DMS153 treated with DMSO at 0.1 percent for 48 hours (cell line): ENCODE data around the gene SLC25A2.
"Not testable (repeated sequence)": the region's sequence is repeated elsewhere in the genome, so short reads cannot be mapped to it uniquely, and the experiment has no call there.

ENCODE experiments used
- DNase-seq: peaks from one replicate; lab custom pipeline; 2025; ENCODE audit not compliant: unreplicated experiment; lab: John Stamatoyannopoulos, UW

Gene SLC25A2

DNA sequence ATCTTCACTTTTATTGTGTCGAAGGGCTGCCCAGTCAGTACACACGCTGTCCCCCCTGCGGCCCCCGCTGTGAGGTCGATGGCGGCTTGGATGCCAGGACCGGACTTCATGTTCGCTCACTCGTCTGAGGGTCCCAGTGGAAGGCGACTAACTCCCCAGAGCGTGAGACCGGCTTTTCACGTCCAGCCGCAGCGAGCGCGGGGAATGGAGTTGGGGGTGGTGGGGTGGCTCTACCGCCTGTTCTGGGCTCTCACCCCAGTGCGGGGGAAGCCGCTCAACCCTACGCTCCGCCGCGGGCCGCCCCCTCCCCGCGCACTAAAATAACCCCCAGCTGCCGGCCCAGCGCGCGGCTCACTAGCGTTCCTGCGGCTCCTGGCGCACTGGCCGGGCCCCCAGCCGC lies at the start of gene SLC25A2:
Gene SLC25A2 (minus strand): TSS at position 294 of the 400 bp plus-strand sequence. CDS start 184 bp downstream, at position 110.
- no peak for DNase-seq

DNA sequence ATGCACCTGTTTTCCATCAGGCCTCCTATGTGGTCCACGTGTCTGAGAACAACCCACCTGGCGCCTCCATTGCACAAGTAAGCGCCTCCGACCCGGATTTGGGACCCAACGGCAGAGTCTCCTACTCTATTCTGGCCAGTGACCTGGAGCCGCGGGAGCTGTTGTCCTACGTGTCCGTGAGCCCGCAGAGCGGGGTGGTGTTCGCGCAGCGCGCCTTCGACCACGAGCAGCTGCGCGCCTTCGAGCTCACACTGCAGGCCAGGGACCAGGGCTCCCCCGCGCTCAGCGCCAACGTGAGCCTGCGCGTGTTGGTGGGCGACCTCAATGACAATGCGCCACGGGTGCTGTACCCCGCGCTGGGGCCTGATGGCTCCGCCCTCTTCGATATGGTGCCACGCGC lies 47.7 kb upstream of the SLC25A2 start:
- DNase-seq = no peak

DNA sequence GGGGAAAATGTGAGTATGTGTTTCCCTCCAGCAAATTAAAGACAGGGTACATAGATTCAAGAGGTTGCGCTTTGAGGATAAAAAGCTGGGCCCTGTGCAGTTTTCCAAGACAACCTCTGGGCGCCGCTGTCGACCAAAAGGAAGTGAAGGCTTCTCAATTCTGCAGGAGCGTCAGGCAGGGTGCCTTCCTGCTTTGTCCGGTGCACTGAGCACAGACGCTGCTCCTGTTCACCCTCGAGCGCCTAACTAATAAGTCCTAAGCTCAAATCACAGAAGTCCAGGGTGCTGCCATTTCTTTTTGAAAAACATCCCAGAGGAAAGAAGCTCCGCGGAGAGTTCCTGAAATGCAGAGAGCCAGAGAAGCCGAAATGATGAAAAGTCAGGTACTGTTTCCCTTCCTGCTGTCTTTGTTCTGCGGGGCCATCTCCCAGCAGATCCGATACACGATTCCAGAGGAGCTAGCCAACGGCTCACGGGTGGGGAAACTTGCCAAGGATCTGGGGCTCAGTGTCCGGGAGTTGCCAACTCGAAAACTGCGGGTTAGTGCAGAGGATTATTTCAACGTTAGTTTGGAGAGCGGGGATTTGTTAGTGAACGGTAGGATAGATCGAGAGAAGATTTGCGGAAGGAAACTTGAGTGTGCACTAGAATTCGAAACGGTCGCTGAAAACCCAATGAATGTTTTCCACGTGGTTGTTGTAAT lies 46.2 kb upstream of the SLC25A2 start, which contains the start of gene PCDHGB1:
Gene PCDHGB1 (plus strand): TSS at position 183 of the 703 bp plus-strand sequence. CDS start 162 bp downstream, at position 345.
- DNase-seq = peak; percentile 1

DNA sequence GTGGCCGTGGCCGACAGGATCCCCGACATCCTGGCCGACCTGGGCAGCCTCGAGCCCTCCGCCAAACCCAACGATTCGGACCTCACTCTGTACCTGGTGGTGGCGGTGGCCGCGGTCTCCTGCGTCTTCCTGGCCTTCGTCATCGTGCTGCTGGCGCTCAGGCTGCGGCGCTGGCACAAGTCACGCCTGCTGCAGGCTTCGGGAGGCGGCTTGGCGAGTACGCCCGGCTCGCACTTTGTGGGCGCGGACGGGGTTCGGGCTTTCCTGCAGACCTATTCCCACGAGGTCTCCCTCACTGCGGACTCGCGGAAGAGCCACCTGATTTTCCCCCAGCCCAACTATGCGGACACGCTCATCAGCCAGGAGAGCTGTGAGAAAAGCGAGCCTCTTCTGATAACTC lies 42.2 kb upstream of the SLC25A2 start:
- DNase-seq = not testable (repeated sequence)

DNA sequence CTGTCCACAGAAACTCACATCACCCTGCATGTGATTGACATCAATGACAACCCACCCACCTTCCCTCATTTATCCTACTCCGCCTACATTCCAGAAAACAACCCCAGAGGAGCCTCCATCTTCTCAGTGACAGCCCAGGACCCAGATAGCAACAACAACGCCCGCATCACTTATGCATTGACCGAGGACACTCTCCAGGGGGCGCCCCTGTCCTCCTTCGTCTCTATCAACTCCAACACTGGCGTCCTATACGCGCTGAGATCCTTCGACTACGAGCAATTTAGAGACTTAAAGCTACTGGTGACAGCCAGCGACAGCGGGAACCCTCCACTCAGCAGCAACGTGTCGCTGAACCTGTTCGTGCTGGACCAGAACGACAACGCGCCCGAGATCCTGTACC lies 41.5 kb upstream of the SLC25A2 start:
- no peak for DNase-seq

GRCh38 chr5:141343953-141344463 lies 40.2 kb upstream of the SLC25A2 start:
- DNase-seq = no peak

GRCh38 chr5:141343242-141343952 lies 39.5 kb upstream of the SLC25A2 start, which contains the start of gene PCDHGA3:
TSS of gene PCDHGA3 (plus strand) at chr5:141343829. CDS start at chr5:141344034, 205 bp downstream.
- DNase-seq = no peak

GRCh38 chr5:141342773-141343172 lies 38.9 kb upstream of the SLC25A2 start:
- DNase-seq = no peak

DNA sequence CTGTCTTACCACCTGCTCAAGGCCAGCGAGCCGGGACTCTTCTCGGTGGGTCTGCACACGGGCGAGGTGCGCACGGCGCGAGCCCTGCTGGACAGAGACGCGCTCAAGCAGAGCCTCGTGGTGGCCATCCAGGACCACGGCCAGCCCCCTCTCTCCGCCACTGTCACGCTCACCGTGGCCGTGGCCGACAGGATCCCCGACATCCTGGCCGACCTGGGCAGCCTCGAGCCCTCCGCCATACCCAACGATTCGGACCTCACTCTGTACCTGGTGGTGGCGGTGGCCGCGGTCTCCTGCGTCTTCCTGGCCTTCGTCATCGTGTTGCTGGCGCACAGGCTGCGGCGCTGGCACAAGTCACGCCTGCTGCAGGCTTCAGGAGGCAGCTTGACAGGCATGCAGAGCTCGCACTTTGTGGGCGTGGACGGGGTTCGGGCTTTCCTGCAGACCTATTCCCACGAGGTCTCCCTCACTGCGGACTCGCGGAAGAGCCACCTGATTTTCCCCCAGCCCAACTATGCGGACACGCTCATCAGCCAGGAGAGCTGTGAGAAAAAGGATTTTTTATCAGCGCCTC lies 37.0 kb upstream of the SLC25A2 start:
- not testable (repeated sequence) for DNase-seq

DNA sequence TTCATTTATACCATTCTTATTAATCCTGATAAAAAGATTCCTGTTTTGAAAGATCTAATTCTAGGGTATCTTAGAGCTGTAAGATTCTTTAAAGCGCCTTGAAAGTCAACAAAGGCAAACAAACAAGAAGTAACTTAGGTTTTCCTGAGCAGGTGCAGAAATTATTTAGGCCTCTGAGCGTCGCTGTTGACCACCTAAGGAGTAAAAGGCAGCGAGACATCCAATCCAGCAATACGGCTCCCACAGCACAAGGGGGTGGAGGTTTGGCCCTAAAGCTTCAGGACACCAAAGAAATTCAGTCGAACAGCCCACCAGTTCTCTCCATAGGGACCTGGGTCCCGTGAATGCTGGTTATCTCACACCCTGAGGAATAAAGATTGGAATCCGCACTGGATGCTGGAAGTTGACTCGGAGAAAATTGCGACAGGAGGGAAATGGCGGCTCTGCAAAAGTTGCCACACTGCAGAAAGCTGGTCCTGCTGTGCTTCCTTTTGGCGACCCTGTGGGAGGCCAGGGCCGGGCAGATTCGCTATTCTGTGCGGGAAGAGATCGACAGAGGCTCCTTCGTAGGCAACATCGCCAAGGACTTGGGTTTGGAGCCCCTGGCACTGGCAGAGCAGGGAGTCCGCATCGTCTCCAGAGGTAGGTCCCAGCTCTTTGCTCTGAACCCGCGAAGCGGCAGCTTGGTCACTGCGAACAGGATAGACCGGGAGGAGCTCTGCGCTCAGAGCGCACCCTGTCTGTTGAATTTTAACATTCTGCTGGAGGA lies 34.9 kb upstream of the SLC25A2 start, which contains the start of gene PCDHGA2:
Gene PCDHGA2 (plus strand): TSS at position 223 of the 769 bp plus-strand sequence.
- DNase-seq = no peak

DNA sequence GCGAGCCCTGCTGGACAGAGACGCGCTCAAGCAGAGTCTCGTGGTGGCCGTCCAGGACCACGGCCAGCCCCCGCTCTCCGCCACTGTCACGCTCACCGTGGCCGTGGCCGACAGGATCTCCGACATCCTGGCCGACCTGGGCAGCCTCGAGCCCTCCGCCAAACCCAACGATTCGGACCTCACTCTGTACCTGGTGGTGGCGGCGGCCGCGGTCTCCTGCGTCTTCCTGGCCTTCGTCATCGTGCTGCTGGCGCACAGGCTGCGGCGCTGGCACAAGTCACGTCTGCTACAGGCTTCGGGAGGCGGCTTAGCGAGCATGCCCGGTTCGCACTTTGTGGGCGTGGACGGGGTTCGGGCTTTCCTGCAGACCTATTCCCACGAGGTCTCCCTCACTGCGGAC lies 28.7 kb upstream of the SLC25A2 start:
- not testable (repeated sequence) for DNase-seq

- no peak for DNase-seq
Observed at GRCh38 chr5:141330299-141331080, 26.6 kb upstream of the SLC25A2 start, which contains the start of gene PCDHGA1. TSS of gene PCDHGA1 (plus strand) at chr5:141330514.

DNA sequence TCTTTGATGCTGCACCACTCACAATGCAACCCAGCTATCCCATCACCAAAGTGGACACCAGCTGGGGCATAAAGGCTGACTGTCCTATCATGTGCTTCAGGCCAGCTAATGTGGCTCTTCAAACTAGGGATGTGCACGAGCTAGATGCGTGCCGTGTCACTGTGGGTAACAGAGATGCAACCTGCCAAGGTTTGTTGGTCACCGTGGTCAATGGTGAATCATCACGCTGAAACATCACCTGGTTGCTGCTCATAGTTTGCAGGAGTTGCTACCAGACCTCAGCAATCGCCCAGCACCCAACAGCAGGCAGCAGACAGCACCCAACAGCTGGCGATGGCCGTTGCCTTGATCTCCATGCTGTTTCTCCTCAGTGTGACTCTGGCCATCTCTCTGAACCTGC lies 24.4 kb upstream of the SLC25A2 start:
- DNase-seq = no peak

GRCh38 chr5:141326088-141326854 lies 22.4 kb upstream of the SLC25A2 start:
- no peak for DNase-seq

DNA sequence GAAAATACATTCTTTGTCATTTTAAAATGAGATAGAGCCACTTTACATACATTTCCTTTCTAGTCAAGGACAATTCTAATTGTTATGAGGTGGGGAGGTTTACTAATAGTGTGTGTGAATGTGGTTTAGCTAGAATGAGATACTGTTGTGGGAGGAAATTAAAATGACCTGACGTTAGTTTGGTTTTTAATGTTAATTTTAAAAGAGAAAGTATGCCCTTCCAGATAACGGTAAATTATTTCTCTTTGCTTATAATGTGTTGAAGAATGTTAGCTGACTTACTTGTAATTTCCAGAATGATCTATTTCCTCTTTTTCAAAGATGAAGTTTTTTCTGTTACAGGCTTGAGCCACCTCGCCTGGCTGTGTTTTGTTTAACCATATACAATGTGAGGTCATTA lies 18.4 kb upstream of the SLC25A2 start:
- DNase-seq = no peak

DNA sequence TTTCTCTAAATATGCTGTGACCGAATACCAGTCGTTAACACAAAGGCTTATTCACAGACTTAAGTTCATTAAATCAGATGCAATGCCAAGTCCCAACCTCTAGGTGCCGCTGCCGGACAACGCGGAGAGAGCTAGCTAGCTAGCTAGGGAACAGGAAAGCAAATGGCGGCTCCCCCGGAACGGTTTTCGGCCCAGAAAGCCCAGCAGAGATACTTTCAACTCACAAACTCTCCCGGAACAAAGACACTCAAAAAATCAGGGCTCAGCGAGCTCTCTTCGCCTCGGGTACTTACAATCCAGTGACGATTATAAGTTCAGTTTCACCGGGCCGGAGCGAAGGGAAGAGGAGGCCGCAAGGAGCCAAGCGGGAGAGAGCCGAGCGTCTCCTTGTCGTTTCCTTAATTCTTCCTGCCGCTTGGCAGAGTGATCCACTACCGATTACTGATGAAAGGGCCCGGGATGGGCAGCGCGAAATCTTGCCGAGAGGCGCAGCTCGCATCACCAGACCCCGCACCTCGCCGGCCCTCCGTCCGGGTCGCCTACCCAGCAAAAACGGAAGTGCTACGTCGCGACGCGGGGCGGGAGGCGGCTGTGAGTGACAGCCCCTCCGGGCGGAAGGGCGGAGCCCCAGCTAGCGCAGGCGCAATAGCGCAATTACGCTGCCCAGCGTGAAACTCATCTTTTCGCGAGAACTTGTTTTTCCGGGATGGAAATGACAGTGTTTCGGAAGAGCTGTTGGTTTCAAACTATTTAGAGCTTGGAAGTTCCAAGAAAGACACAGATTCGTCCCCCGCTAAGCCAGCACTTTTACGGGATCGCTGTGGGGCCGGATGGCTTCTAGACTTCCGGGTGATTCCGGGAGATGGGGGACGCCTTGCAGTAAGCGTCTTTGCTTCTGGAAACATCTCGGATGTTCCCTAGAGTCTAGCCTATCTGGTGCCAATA lies 16.6 kb upstream of the SLC25A2 start, which contains the start of gene TAF7:
Gene TAF7 (minus strand): TSS at position 560 of the 945 bp plus-strand sequence. CDS start 740 bp downstream, outside the sequence.
- peak; percentile 29 for DNase-seq

DNA sequence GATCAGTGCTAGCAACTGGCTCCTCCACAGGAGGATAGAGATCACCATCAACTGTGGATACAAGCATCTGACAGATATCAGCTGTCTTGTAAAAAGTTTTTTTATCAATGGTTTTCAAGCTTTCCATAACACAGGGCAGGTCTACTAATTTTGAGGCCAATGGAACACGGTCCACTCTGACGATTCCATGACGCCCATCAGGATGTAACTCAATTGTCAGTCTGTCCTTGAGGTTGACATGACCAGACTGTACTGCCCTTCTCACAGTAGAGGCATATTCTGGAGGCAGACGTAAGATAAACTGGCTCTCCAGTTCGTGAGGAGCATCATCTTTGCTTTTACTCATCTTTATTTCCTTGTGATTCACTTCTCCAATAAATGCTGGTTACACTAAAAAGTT lies 15.8 kb upstream of the SLC25A2 start:
- no peak for DNase-seq

DNA sequence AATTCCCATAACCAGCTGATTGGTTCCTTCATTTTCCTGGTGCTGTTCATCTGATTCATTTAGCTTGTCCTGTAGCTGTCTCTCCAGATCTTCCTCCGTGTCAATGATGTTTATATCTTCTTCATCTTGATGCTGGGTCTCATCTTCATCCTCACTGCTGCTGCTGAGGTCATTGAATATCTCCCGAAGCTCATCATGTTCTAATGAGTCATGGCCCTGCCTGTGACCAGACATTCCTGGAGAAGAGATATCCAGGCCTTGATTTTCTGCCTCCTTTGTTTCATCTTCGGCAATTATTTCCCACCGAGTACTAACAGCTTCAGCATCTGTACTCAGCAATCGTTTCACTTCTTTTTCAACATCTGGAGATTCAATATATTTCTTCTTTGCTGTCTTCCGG lies 15.4 kb upstream of the SLC25A2 start:
- DNase-seq = no peak
